Panc1 (cell line): ENCODE measurements around the gene WIPF1.

Source experiments
- POLR2AphosphoS5 ChIP-seq: IDR thresholded peaks from 2 replicates; pipeline ENCODE4 v1.6.1; 2012; ENCODE audit warnings: mild to moderate bottlenecking, low read depth, low read length, moderate library complexity
- SIN3A ChIP-seq: IDR thresholded peaks from 2 replicates; pipeline ENCODE4 v1.6.1; 2012; ENCODE audit warnings: low read depth, mild to moderate bottlenecking, low read length, moderate library complexity, borderline replicate concordance; ENCODE audit not compliant: insufficient read depth
- TCF7L2 ChIP-seq: IDR thresholded peaks from 2 replicates; pipeline ENCODE4 v1.6.1; 2011; ENCODE audit warnings: mild to moderate bottlenecking, low read depth, low read length, inconsistent platforms
- TF ChIP-seq, protein P1 (sequence below): fragments of 450-650 bp; IDR thresholded peaks from 2 replicates; pipeline ENCODE4 v1.5.1; 2017; ENCODE audit warnings: mild to moderate bottlenecking

DNA sequence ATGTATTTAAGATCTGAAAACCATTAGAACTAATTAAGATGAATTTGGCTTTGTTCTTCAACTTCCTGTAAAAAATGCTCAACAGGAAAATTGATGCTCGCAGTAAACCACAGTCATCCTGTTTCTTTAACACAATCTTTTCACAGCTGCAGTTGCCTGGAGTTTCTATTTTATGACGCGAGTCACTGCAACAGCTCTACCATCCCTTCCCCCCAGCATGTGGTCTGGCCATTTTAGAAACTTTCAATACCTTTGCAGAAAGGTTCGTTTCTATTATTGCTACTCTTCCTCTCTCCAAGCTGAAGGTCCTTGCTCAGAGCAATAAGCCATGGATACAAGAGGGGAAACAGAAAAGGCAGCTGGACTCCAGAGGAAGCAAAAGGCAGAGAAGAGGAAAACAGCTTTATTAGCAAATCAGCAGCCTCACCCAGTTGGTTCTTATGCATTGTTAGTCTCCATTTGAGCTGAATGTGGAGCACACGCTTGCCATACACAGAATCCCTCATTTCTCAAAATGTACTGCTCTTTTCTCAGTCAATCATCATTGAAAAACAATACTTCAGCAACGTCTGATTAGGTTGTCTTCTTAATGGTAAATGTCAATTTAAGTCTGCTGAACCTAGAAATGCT is 3.9 kb downstream of the WIPF1 start:
- TF ChIP-seq POLR2AphosphoS5: no peak
- TF ChIP-seq, protein P1, sequence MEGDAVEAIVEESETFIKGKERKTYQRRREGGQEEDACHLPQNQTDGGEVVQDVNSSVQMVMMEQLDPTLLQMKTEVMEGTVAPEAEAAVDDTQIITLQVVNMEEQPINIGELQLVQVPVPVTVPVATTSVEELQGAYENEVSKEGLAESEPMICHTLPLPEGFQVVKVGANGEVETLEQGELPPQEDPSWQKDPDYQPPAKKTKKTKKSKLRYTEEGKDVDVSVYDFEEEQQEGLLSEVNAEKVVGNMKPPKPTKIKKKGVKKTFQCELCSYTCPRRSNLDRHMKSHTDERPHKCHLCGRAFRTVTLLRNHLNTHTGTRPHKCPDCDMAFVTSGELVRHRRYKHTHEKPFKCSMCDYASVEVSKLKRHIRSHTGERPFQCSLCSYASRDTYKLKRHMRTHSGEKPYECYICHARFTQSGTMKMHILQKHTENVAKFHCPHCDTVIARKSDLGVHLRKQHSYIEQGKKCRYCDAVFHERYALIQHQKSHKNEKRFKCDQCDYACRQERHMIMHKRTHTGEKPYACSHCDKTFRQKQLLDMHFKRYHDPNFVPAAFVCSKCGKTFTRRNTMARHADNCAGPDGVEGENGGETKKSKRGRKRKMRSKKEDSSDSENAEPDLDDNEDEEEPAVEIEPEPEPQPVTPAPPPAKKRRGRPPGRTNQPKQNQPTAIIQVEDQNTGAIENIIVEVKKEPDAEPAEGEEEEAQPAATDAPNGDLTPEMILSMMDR: no peak
- no peak for TF ChIP-seq TCF7L2
- TF ChIP-seq SIN3A: no peak
